G401.6 (cell line): Measurements from ENCODE around the gene LAMB2.

ENCODE experiments used
- FAIRE-seq: peaks from 2 replicates; lab custom pipeline; 2012; peaks lifted over from hg19 to GRCh38; lab: Jason Lieb, UNC

LAMB2 gene

DNA sequence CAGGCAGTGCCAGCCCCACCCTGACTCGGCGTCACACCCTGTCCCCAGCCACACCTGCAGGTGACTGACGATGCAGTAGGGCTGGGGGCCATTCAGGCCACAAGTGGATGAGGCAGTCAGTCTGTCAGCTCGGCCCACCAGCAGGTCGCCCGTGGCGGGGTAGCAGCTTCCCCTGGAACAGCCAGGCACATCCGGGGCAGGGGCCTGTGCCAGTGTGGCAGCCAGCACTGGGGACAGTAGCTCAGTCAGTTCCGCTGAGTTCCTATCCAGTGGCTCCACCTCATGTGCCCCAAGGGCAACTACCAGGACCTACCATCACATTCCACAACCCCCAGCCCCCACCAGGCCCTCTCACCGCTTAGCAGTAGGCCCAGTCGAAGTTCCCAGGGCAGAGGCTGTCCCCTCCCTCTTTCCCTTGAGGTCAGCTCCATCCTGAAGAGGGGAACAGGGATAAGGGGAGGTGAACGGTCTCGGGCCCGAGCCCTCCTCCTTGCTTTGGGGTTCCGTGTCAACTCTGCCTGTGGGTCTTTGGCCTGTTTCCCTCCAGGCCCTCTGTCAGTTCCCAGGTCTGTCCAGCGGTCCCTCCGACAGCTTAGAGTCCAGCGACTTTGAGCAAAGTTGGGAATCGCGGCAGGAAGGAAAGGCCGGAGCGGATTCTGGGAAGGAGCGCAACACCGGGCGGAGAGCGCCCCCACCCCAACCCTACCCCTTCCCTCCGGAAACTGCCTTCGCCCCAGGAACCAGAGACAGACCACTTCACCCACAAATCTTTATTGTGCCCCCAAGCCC is at the start of gene LAMB2:
Gene LAMB2 (minus strand): TSS at position 614 of the 789 bp plus-strand sequence. CDS start 183 bp downstream, at position 431.
- peak; percentile 30 for FAIRE-seq

DNA sequence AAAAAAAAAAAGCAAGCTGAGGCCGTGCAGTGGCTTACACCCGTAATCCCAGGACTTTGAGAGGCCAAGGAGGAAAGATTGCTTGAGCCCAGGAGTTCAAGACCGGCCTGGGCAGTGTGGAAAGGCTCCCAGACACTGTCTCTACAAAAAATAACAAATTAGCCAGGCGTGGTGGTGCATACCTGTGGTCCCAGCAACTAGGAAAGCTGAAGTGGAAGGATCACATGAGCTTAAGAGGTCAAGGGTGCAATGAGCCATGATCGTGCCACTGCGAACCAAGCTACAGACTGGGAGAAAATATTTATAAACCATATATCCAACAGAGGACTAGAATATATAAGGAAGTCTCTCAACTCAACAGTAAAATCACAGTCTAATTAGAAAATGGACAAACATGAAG is 48.5 kb upstream of the LAMB2 start:
- no peak for FAIRE-seq

DNA sequence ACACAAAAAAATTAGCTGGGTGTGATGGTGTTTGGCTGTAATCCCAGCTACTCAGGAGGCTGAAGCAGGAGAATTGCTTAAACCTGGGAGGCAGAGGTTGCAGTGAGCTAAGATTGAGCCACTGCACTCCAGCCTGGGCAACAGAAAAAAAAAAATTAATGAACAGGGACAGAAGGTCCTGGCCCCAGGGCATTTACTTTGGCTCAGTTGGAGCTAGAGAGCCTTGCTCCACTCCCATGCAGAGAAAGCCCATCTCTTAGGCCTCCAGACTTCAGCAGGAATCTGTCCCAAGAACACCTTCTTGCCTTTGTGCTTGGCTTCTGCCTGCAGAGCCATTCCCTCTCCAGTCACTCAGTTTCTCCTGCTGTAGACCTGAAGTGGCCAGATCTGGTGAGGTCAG is 47.3 kb upstream of the LAMB2 start:
- no peak for FAIRE-seq

DNA sequence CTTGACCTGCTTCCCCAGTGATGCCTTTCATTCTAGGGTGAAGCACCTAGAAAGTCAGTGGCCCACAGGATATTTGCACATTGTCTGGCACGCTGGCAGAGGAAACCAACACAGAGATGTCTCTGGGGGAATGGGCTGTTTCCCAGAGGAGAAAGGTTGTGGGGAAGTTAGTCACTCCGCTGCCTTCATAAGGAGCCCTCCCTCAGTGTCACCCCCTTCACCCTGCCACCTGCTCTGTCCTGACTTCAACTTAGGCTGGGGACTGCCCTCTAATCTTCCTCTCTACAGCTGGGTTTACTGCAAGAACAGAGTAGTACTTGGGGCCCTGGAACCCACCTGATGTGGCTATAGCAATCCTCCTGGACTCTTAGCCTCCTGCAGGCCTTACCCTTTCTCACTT is 44.2 kb upstream of the LAMB2 start:
- FAIRE-seq: no peak

DNA sequence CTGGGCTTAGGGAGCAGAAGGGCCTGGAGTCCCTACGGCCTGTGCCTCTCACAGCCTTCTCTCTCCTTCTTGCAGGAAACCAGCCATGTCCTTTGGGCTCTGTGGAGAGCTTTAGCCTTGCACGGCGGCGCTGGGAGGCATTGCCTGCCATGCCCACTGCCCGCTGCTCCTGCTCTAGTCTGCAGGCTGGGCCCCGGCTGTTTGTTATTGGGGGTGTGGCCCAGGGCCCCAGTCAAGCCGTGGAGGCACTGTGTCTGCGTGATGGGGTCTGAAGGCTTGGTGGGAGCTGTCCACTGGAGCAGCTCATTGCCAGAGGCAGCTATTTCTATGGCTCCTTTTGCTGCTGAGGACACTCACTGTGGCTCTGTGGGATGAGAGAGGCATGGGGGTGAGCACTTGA is 42.7 kb upstream of the LAMB2 start:
- FAIRE-seq: no peak

DNA sequence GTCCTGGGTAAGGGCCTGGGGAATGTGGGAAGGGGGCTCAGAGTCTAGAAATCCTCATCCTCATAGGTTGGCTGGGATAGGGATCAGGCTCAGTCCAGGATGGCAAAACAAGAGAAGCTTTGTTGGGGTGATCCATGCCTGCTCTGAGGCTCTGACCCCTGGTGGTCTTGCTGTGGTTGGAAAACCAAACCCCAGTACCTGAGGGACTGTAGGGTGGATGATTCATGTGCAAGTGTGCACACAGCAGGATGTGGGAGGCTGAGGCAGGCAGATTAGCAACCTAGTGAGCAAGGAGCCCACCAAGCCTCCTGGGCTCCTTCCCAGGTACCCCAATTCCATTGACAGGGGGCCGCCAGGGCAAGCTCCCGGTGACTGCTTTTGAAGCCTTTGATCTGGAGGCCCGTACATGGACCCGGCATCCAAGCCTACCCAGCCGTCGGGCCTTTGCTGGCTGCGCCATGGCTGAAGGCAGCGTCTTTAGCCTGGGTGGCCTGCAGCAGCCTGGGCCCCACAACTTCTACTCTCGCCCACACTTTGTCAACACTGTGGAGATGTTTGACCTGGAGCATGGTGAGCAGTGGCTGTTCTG is 41.6 kb upstream of the LAMB2 start:
- no peak for FAIRE-seq

DNA sequence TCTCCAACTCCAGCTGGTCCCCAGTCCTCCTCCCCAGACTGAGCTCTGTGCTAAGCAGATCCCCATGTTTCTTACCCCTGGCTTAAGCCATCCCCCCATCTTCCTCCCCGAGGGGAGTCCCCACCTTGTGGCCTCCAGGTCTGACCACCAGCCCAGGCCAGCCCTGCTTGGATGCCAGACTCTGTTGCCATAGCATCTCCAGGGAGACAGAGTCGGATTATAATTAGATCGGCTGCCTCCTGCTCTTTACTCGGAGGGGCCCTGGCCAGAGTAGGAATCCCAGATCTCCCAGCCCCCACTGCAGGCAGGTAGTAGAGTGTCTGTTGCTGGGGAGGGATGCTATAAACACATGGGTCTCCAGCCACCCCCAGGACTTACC is 40.9 kb upstream of the LAMB2 start:
- FAIRE-seq: no peak

GRCh38 chr3:49173116-49173791 is 40.4 kb upstream of the LAMB2 start:
- FAIRE-seq: no peak

DNA sequence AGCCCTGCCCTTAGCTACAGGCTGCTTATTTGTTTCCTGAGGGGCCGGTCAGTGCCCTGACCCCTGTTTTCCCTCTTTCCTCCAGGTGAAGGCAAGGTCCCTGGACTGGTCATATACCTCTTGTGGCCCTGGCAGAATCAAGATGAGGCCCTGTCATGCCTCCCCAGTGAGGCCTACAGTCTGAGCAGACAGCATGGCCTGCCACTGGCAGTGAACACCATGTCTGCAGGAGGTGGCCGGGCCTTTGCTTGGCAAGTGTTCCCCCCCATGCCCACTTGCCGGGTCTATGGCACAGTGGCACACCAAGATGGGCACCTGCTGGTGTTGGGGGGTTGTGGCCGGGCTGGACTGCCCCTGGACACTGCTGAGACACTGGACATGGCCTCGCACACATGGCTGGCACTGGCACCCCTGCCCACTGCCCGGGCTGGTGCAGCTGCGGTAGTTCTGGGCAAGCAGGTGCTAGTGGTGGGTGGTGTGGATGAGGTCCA is 39.7 kb upstream of the LAMB2 start:
- no peak for FAIRE-seq

GRCh38 chr3:49171775-49172500 is 39.1 kb upstream of the LAMB2 start:
- FAIRE-seq: no peak

GRCh38 chr3:49171119-49171774 is 38.4 kb upstream of the LAMB2 start, which contains the start of gene KLHDC8B:
Gene KLHDC8B, plus strand, starts transcription at chr3:49171598. Its CDS starts 1,172 bp downstream, at chr3:49172770.
- FAIRE-seq: no peak

DNA sequence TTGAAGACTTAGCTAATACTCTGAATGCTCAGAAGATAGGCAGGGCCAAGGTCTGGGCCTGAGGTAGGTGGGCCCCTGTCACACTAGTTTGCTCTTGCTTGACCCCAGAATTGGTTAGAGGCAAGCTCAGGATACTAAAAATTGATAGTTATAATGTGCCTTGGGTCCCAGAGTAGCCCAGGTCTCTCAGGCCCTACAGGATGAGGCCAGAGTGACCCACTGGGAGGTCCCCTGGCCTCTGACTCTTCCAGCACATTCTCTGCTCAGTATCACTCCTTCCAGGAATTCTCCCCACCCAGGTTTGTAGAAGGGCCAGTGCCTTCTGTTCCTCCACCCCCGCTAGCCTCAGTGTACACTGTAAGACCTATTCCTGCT is 37.9 kb upstream of the LAMB2 start:
- FAIRE-seq: no peak

- FAIRE-seq: no peak
Observed at GRCh38 chr3:49166752-49167556, 34.1 kb upstream of the LAMB2 start.

DNA sequence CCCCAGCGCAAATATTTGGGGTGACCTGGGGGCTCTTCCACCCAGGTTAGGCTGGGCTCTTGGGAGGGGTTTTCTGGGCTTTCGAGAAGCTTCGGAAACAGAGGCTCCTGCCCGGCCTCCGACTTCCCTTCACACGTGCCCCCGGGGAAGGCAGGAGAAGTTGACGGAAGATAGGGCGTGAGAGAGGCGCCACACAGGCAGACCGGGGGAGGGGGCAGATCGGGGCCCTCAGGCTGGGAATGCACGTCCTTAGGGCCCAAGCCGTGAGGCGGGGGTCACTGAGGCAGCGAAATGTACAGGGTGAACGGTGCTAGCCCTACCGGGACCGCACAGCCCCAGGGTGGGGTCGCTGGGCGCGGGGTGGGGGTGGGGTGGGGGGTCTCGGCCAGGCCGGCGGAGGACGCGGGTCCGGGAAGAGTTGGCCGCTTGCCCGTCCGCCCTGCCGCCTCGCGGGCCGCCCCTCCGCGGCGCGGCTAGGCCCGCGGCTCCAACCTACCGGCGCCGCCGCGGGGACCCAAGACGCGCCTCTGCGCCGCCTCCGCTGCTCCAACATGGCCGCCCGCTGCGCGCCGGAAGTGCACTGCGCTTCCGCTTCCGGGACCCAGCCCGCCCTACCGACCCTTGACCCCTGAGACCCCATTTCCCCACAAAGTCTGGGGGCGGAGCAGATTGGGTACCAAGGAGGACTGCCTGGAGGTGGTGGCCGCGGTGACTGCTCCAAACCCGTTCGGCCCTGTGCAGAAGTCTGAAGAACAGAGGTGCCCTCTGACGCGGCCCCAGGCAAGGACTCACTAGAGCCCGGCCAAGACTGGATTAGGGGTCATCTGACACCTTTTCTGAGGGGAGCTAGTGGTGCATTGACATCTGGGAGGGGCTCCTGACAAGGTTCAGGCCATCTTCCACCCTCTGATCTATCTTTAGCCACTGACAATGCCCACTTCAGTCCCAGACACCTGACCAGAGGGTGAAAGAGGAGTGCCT is 33.2 kb upstream of the LAMB2 start, which contains the start of gene CCDC71:
Gene CCDC71 (minus strand): TSS at position 561 of the 981 bp plus-strand sequence. CDS start 2,123 bp downstream, outside the sequence.
- no peak for FAIRE-seq

GRCh38 chr3:49164983-49165720 is 32.3 kb upstream of the LAMB2 start:
- FAIRE-seq: no peak

GRCh38 chr3:49163609-49164008 is 30.8 kb upstream of the LAMB2 start:
- no peak for FAIRE-seq

DNA sequence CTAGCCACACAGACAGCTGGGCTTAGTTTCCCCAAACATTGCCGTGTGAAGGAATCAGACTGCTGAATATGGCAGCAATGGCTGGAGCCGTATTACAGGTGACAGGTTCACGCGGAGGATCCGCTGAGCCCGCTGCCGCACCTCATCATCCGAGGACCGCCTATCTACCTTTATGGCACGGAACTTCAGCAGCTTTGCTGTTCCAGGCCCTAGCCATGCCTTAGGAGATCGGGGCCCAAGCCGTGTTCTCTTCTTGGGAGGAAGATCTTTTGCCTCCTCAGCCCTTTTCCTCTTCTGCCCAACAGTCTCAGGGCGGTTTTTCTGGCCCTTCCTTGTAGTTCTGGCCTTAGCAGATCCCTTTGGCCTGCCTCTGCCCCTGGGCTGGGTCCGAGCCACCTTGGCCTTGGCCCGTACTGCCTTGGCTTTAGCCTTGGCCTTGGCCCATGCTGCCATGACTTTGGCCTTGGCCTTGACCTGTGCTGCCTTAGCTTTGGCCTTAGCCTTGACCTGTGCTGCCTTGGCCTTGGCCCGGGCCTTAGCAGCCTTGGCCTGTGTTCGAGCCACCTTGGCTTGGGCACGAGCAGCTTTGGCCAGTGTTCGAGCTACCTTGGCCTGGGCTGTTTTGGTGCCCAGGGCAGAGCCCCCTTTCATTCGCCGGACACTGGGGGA is 30.0 kb upstream of the LAMB2 start:
- no peak for FAIRE-seq

DNA sequence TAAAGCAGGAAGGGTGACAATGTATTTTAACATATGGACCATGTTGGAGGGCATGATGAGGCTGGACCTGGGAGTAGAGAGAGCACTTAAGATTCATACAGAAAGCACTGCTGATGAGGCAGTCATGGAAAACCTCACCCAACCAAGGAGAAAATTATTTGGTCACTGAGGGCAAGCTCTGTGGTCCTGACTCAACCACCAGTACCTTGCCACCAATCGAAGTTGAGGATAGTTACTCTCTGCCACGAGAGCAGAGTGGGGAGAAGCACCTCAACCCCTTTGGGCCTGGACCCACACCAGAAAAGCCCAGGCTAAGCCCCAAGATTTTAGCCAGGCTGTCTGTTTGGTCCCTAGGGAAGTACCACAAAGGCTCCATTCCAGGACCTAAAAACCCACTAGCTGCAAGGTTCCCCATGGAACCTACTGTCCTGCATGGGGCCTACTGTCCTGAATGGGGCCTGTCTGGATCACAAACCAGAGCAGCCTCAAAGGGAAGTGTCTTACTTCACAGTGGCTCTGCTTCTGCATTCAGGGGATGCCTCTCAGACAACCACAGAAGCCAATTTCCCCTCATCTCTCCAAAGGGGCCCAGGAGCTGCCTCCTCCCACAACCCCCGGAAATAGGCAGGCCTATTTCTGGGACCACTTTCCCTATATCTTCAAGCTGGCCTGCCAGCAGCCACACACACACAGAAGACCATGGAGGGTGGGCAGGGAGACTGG is 29.1 kb upstream of the LAMB2 start:
- FAIRE-seq: no peak
